Measurements from ENCODE around the gene SMG5. TPM values are rescaled to one million over a fixed set of nuclear protein-coding genes. Genes with fewer than 3 reads are reported as not detected.

SMG5 gene
- total RNA-seq, 1 donor from 2014 or later, result 57.4 TPM

DNA sequence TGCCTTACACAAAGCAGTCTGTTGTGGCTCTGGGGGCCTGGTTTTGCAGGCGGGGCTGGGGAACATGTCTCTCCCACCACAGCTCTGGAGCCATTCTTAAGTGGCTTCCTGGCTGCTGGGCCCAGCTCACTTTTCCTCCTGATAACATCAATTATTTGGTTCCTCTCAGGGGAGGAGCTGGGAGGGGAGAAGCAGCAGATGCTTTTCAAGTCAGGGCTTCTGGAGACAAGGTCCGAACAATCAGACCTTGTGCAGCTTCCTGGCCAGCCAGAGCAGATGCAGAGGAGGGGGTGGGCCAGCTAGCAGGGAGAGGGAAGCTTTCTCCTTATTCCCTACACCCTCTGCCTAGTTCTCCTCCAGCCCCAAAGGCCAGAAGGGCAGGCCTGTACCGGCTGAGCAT lies 31.1 kb downstream of the SMG5 start:
- Histone ChIP-seq H3K36me3 (ENCODE audit: control insufficient read depth, insufficient read depth, low read length) (peaks cover 38% of the 10 kb centered on the region), H3K4me3 (ENCODE audit: low read depth, low read length) (no peak overlapping the region), H3K27me3 (ENCODE audit: control insufficient read depth, insufficient read depth, low read length) (no peaks in the 10 kb centered on the region)
- TF ChIP-seq CTCF (IDR thresholded peaks at IDR 0.05; ENCODE audit: insufficient read depth, low read length, severe bottlenecking), result no peak
- FAIRE-seq (no peak), DNase-seq (ENCODE audit: low read depth) (no peak)

GRCh38 chr1:156249593-156249992 lies 33.0 kb downstream of the SMG5 start:
- TF ChIP-seq CTCF (IDR thresholded peaks at IDR 0.05; ENCODE audit: insufficient read depth, low read length, severe bottlenecking), result no peak
- Histone ChIP-seq H3K36me3 (ENCODE audit: control insufficient read depth, insufficient read depth, low read length) (peaks cover 36% of the 10 kb centered on the region), H3K4me3 (ENCODE audit: low read depth, low read length) (no peak overlapping the region), H3K27me3 (ENCODE audit: control insufficient read depth, insufficient read depth, low read length) (no peaks in the 10 kb centered on the region)
- DNase-seq (ENCODE audit: low read depth) (no peak), FAIRE-seq (no peak)

GRCh38 chr1:156248323-156248683 lies 34.3 kb downstream of the SMG5 start:
- no peak overlapping the region for H3K4me3 ChIP-seq (ENCODE audit: low read depth, low read length)
- no peak for TF ChIP-seq CTCF (IDR thresholded peaks at IDR 0.05; ENCODE audit: insufficient read depth, low read length, severe bottlenecking)
- no peak for DNase-seq (ENCODE audit: low read depth)
- no peaks in the 10 kb centered on the region for H3K27me3 ChIP-seq (ENCODE audit: control insufficient read depth, insufficient read depth, low read length)
- FAIRE-seq, result no peak
- peaks cover 30% of the 10 kb centered on the region for H3K36me3 ChIP-seq (ENCODE audit: control insufficient read depth, insufficient read depth, low read length)

- no peak for TF ChIP-seq CTCF (IDR thresholded peaks at IDR 0.05; ENCODE audit: insufficient read depth, low read length, severe bottlenecking)
- H3K4me3 ChIP-seq (ENCODE audit: low read depth, low read length), result no peak within 1 kb of the TSS
- DNase-seq (ENCODE audit: low read depth) (no peak), FAIRE-seq (no peak)
- peaks cover 25% of the 10 kb centered on the region for H3K36me3 ChIP-seq (ENCODE audit: control insufficient read depth, insufficient read depth, low read length)
- no peaks in the 10 kb centered on the region for H3K27me3 ChIP-seq (ENCODE audit: control insufficient read depth, insufficient read depth, low read length)
Measured at GRCh38 chr1:156247460-156248322, 34.9 kb downstream of the SMG5 start, which contains the start of gene PAQR6. PAQR6 (minus strand) TSS chr1:156248056; CDS start chr1:156246731, 1,325 bp downstream.

DNA sequence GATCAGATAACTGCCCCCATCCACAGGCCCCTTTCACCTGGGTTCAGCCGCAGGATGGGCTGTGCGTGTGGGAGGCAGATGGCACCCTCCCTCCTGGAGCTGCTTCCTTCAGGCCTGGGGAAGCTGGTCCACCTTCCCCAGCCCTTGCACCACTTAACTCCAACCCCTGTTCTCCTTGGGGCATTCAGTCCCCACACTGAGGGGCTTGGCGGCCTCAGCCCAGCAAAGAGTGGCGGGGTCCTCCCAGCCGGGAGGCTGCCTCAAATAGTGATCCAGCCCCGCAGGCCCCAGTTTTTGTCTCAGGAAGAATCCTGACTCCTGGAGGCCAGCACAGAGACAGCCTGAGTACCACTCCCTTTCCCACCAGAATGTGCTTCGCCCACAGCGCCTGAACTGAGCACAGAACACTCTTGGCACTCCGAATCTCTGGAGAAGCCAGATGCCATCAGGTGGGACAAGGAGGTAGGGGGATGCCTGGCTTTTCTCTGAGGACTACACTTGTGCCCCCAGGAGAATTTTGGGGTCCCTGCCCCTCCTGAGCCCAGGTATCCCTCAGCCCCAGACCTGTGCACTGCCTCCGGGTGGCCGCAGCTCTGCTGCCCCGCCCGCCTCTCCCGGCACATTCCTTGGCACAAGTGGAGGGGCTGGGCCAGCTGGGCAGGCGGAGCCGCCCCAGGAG lies 35.7 kb downstream of the SMG5 start:
- no peak for TF ChIP-seq CTCF (IDR thresholded peaks at IDR 0.05; ENCODE audit: insufficient read depth, low read length, severe bottlenecking)
- FAIRE-seq, result peak; percentile 40
- DNase-seq (ENCODE audit: low read depth), result no peak
- H3K4me3 ChIP-seq (ENCODE audit: low read depth, low read length), result no peak overlapping the region
- no peaks in the 10 kb centered on the region for H3K27me3 ChIP-seq (ENCODE audit: control insufficient read depth, insufficient read depth, low read length)
- H3K36me3 ChIP-seq (ENCODE audit: control insufficient read depth, insufficient read depth, low read length), result peaks cover 18% of the 10 kb centered on the region
